A549 (cell line): ENCODE results near the gene SACM1L. TPM values are rescaled to one million over a fixed set of nuclear protein-coding genes. Genes with fewer than 3 reads are reported as not detected.

ENCODE experiments used
- ATAC-seq, 2 experiments: fragments of 200-7000 bp in 1 of 2; fragments of >200 bp in 1 of 2; cut with Nextera tagmentation in 1 of 2; cut with Tn5 transposase in 1 of 2; 3 replicates each; pipeline versions ENCODE4 v1.8.0 to v1.9.1; 2018 to 2020; ENCODE audit warnings: mild to moderate bottlenecking in 1 of 2, moderate library complexity in 1 of 2
- CTCF ChIA-PET: fragments of 300-600 bp; sonication (Branson Sonifier 250); formaldehyde crosslinking; extraction: SDS; loops from one replicate; lab custom pipeline; 2021; ENCODE audit warnings: antibody characterized with exemption, inconsistent platforms; lab: Yijun Ruan, JAX
- POLR2A ChIA-PET: fragments of 350-600 bp; formaldehyde crosslinking; extraction: SDS; loops from one replicate; lab custom pipeline; 2021; ENCODE audit warnings: antibody characterized with exemption, inconsistent platforms; lab: Yijun Ruan, JAX
- DNase-seq, 2 experiments: peaks; one replicate each; pipeline versions ENCODE4 v3.0.0 to v3.0.0-alpha.2; 2011 to 2016; ENCODE audit warnings: low read depth in 1 of 2, low spot score in 1 of 2
- FAIRE-seq: peaks from 2 replicates; lab custom pipeline; 2011; peaks lifted over from hg19 to GRCh38; lab: Jason Lieb, UNC
- H3K27ac ChIP-seq, 2 experiments: fragments of >200 bp; sonication (Bioruptor Twin); formaldehyde crosslinking; 3 replicates each; pipeline ENCODE4 v1.5.1; 2016 to 2017
- H3K4me1 ChIP-seq: fragments of >200 bp; sonication (Bioruptor Twin); formaldehyde crosslinking; 3 replicates; pipeline ENCODE4 v1.6.1; 2016
- H3K4me2 ChIP-seq: fragments of >200 bp; sonication (Bioruptor Twin); formaldehyde crosslinking; 3 replicates; pipeline ENCODE4 v1.6.1; 2016
- H3K4me3 ChIP-seq: fragments of >200 bp; sonication (Bioruptor Twin); formaldehyde crosslinking; 3 replicates; pipeline ENCODE4 v1.5.1; 2016
- H3K9me3 ChIP-seq: fragments of >200 bp; sonication (Bioruptor Twin); formaldehyde crosslinking; 3 replicates; pipeline ENCODE4 v1.6.1; 2016
- BCL3 ChIP-seq: fragments of >200 bp; sonication (Bioruptor Twin); formaldehyde crosslinking; IDR thresholded peaks from 3 replicates; pipeline ENCODE4 v1.6.1; 2016
- CBX8 ChIP-seq: fragments of 200-600 bp; sonication (generic); IDR thresholded peaks from 2 replicates; pipeline ENCODE4 v1.6.1; 2016
- E2F6 ChIP-seq: IDR thresholded peaks from 2 replicates; pipeline ENCODE4 v1.6.1; 2012; ENCODE audit warnings: low read depth, borderline replicate concordance
- EHMT2 ChIP-seq: fragments of 200-600 bp; sonication (generic); IDR thresholded peaks from 2 replicates; pipeline ENCODE4 v1.6.1; 2016; ENCODE audit warnings: antibody characterized with exemption, low read depth, mild to moderate bottlenecking, moderate library complexity
- FOSB ChIP-seq: fragments of 250-450 bp; sonication (Bioruptor Pico); IDR thresholded peaks from 2 replicates; pipeline ENCODE4 v1.5.0; 2020; ENCODE audit warnings: mild to moderate bottlenecking, moderate library complexity
- HEYL ChIP-seq: fragments of 250-450 bp; sonication (Bioruptor Pico); IDR thresholded peaks from 2 replicates; pipeline ENCODE4 v1.8.0; 2021; ENCODE audit warnings: mild to moderate bottlenecking, moderate library complexity
- HMGXB4 ChIP-seq: fragments of 250-450 bp; sonication (Bioruptor Pico); IDR thresholded peaks from 2 replicates; pipeline ENCODE4 v1.5.0; 2021; ENCODE audit warnings: mild to moderate bottlenecking, moderate library complexity, borderline replicate concordance
- HOXB5 ChIP-seq: fragments of 250-450 bp; sonication (Bioruptor Pico); IDR thresholded peaks from 2 replicates; pipeline ENCODE4 v1.5.0; 2020; ENCODE audit warnings: mild to moderate bottlenecking, moderate library complexity
- KDM5A ChIP-seq: fragments of 200-600 bp; sonication (generic); IDR thresholded peaks from 2 replicates; pipeline ENCODE4 v1.6.1; 2016; ENCODE audit warnings: antibody characterized with exemption, mild to moderate bottlenecking
- MAZ ChIP-seq: fragments of 150-350 bp; IDR thresholded peaks from 2 replicates; pipeline ENCODE4 v1.6.1; 2014; ENCODE audit warnings: antibody characterized with exemption, low read depth, low read length, borderline replicate concordance
- MYC ChIP-seq: IDR thresholded peaks from 2 replicates; pipeline ENCODE4 v1.6.1; 2012; ENCODE audit warnings: mild to moderate bottlenecking, inconsistent platforms, low read length, improper control_type of control experiment, borderline replicate concordance
- NFE2L2 ChIP-seq: fragments of 150-350 bp; conservative IDR thresholded peaks from 2 replicates; pipeline ENCODE4 v1.6.1; 2014; ENCODE audit warnings: low read length
- NPAS2 ChIP-seq: fragments of 250-450 bp; sonication (Bioruptor Pico); IDR thresholded peaks from 2 replicates; pipeline ENCODE4 v1.8.0; 2022; ENCODE audit warnings: mild to moderate bottlenecking, moderate library complexity, borderline replicate concordance
- POLR2A ChIP-seq: IDR thresholded peaks from 2 replicates; pipeline ENCODE4 v1.6.1; 2012; ENCODE audit warnings: mild to moderate bottlenecking, low read length
- RAD21 ChIP-seq, 2 experiments: fragments of >200 bp in 1 of 2; sonication (Bioruptor Twin) in 1 of 2; formaldehyde crosslinking in 1 of 2; IDR thresholded peaks in 1 of 2; conservative IDR thresholded peaks in 1 of 2; 2 replicates in 1 of 2; 3 replicates in 1 of 2; pipeline ENCODE4 v1.6.1; 2012 to 2018; ENCODE audit warnings: inconsistent platforms in 1 of 2
- REST ChIP-seq: fragments of 200-600 bp; sonication (generic); IDR thresholded peaks from 2 replicates; pipeline ENCODE4 v1.6.1; 2016; ENCODE audit warnings: antibody characterized with exemption, mild to moderate bottlenecking, moderate library complexity
- RNF2 ChIP-seq: fragments of 200-600 bp; sonication (generic); IDR thresholded peaks from 2 replicates; pipeline ENCODE4 v1.6.1; 2016; ENCODE audit warnings: low read depth, mild to moderate bottlenecking, antibody characterized with exemption, moderate library complexity, borderline replicate concordance
- SMC3 ChIP-seq: fragments of >200 bp; sonication (Bioruptor Twin); formaldehyde crosslinking; IDR thresholded peaks from 3 replicates; pipeline ENCODE4 v1.6.1; 2018; ENCODE audit warnings: inconsistent platforms
- TP53 ChIP-seq: fragments of 250-450 bp; sonication (Bioruptor Pico); IDR thresholded peaks from 2 replicates; pipeline ENCODE4 v1.5.0; 2021; ENCODE audit warnings: mild to moderate bottlenecking, moderate library complexity
- USF2 ChIP-seq: fragments of 450-650 bp; IDR thresholded peaks from 2 replicates; pipeline ENCODE4 v1.6.1; 2014; ENCODE audit warnings: antibody characterized with exemption
- WGBS: methylation state at CpG from one replicate; pipeline ENCODE4 v1.1.6; 2017; ENCODE audit errors: missing lambda C conversion rate; 5-methylcytosine and 5-hydroxymethylcytosine counted together
- polyA plus RNA-seq, 4 experiments: library from polyadenylated mRNA; depleted of rRNA in 3 of 4; stranded (reverse); fragments of >200 nt; fragmentation: RNase III in 1 of 4; extraction: RNeasy Plus Mini Kit Qiagen cat#74134 plus additional on column Dnase treatment in 1 of 4; gene quantifications; 2 replicates in 3 of 4; 3 replicates in 1 of 4; pipeline ENCODE4 v1.2.3, GENCODE V29; 2011 to 2017
- TF ChIP-seq, protein P1 (sequence below): fragments of >200 bp; sonication (Bioruptor Twin); formaldehyde crosslinking; IDR thresholded peaks from 3 replicates; pipeline ENCODE4 v1.5.1; 2016

The SACM1L gene
- polyA plus RNA-seq, 2 of the 4 experiments (the other 2 are of a cell fraction), result 21.1 to 27.8 TPM

- TF ChIP-seq BCL3 (no peak), SMC3 (no peak)
These were observed 70.7 kb downstream of the SACM1L start (continued) for GRCh38 chr3:45759851-45760250.

- Histone ChIP-seq H3K4me3 (no peak overlapping the region), H3K4me1 (no peaks in the 10 kb centered on the region), H3K27ac (no peak overlapping the region), H3K4me2 (peak overlapping the region; percentile 43; the same call in 1 of the 3 replicates), H3K9me3 (no peaks in the 10 kb centered on the region)
- TF ChIP-seq TP53 (CRISPR knock-in tag), result no peak
- TF ChIP-seq POLR2A, result no peak
- TF ChIP-seq RAD21 (conservative IDR thresholded peaks at IDR 0.05 in 1 of 2, IDR thresholded peaks at IDR 0.05 in 1 of 2), result peak; percentile 73 to 79
- no peak for TF ChIP-seq E2F6
- TF ChIP-seq HMGXB4 (CRISPR knock-in tag), result no peak
- TF ChIP-seq, protein P1, sequence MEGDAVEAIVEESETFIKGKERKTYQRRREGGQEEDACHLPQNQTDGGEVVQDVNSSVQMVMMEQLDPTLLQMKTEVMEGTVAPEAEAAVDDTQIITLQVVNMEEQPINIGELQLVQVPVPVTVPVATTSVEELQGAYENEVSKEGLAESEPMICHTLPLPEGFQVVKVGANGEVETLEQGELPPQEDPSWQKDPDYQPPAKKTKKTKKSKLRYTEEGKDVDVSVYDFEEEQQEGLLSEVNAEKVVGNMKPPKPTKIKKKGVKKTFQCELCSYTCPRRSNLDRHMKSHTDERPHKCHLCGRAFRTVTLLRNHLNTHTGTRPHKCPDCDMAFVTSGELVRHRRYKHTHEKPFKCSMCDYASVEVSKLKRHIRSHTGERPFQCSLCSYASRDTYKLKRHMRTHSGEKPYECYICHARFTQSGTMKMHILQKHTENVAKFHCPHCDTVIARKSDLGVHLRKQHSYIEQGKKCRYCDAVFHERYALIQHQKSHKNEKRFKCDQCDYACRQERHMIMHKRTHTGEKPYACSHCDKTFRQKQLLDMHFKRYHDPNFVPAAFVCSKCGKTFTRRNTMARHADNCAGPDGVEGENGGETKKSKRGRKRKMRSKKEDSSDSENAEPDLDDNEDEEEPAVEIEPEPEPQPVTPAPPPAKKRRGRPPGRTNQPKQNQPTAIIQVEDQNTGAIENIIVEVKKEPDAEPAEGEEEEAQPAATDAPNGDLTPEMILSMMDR, result peak; percentile 63
- TF ChIP-seq MYC, result no peak
- no peak for TF ChIP-seq REST
- no peak for TF ChIP-seq USF2
- TF ChIP-seq MAZ, result no peak
- TF ChIP-seq KDM5A, result no peak
- no peak for TF ChIP-seq EHMT2
- TF ChIP-seq HEYL (CRISPR knock-in tag), result no peak
- no peak for TF ChIP-seq HOXB5
- no peak for TF ChIP-seq NFE2L2
- TF ChIP-seq FOSB (CRISPR knock-in tag), result no peak
- no peak for TF ChIP-seq NPAS2 (CRISPR knock-in tag)
- TF ChIP-seq CBX8, result no peak
- TF ChIP-seq SMC3, result peak; percentile 81
- no peak for TF ChIP-seq RNF2
- 27% methylated on average over 10 of the region's 14 CpGs for WGBS
- peak; percentile 95 to 97 for ATAC-seq
- FAIRE-seq, result no peak
- CTCF ChIA-PET, result interaction anchor here (0.6 to 5.8 kb wide), 31 partner anchors 11 to 616 kb away, joined by 3 to 50 read pairs (median 4); partner anchors contain the start of gene CXCR6
- POLR2A ChIA-PET, result interaction anchor here (0.7 kb wide), 1 partner anchor 44 kb away, joined by 6 read pairs; no protein-coding TSS in a partner anchor
- peak; percentile 64 to 71 for DNase-seq
These were observed 71.9 kb downstream of the SACM1L start for GRCh38 chr3:45760878-45761711.
